GM21381 (cell line): ENCODE results near the gene TSSK2.
"Not testable (repeated sequence)": the region's sequence is repeated elsewhere in the genome, so short reads cannot be mapped to it uniquely, and the experiment has no call there.

Source experiments
- ATAC-seq: cut with Tn5 transposase; IDR thresholded peaks from one replicate; pipeline ENCODE4 v1.9.1; 2021; ENCODE audit warnings: mild to moderate bottlenecking, moderate library complexity; ENCODE audit not compliant: unreplicated experiment

Gene TSSK2

DNA sequence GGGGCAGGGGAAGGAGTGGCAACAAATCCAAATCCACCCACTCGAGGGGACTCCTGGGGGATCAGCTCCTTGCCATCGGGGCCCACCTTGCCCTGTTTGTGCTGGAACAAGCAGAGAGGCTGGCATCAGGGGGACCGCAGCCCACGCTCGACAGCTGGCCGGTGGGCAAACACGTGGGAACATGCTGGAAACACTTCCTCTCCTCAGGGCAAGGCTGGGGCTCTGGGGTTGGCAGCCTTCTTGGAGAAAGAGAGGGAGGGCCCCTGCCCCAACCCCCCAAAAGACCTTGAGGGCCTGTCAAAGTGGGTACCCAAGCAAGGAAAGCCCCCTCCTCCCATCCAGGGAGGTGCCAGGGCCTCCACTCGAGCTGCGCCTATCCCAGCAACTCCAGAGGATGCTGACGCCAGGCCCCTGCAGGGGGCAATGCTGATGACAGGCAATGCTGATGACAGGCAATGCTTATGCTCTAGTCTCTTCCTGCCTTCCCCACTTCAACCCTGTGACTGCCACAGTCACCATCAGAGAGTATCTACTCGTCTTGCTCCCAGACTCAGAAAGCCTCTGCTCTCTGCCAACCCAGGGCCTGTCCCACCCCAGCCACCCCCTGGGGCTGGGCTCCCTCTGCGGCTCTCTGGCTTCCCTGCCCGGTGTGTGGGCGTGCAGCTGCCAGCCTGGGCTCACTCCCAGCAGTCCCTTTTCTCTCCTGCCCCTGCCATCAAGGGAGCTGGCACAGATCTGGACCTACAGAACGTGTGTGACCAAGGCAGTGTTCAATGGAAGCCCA lies 7.3 kb downstream of the TSSK2 start:
- ATAC-seq = no peak

DNA sequence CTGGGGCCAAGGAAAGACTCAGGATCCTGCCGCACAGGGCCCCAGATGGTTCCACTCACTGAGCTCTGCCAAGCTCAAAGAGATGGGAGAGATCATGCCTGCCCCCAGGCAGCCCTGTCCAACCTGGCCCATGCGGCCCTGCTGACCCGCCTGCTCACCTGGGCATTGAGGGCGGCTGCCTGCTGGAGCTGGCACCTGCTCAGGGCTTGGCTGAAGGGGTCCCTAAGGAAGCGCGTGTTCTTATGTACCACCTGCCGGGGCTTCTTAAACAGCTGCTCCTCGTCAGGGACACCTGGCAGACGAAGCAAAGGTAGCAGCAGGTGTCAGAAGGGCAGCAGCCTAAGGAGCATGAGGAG lies 7.9 kb downstream of the TSSK2 start:
- no peak for ATAC-seq

DNA sequence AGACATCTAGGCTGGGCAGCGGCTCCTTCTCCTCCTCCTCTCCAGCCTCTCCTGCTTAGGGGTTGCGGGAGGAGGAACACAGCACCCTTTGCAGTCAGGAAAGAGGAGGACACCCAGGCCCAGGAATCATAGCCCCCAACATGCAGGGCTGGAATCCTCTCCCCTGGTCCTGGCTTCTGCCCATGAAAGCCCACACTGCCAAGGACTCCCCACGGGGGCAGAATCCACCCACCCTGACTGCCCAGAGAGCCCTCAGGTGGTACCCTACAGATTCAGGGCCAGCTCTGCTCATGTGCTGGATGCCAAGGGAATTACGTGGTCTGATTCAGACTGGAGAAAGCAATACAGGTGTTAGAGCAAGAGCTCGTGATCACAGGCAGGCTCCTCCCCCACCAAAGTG lies 8.9 kb downstream of the TSSK2 start:
- no peak for ATAC-seq

DNA sequence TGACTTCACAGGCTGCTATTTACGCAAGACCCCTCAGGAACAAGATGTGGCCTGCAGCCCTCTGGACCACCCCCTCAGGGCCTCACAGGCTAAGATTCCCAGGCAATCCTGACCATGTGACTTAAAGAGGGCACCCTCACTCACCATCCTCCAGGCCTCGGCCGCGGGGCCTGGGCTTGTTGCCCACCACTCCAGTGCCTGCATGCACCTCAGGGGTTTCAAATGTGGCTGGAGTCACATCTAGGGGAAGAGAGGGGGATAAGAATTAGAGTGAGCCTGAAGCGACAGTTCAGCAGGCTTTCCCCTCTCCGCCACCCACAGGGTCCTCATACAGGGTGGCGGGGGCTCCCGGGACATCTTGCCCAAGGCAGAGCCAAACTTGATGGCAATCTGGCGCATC lies 11.3 kb downstream of the TSSK2 start:
- ATAC-seq = no peak

DNA sequence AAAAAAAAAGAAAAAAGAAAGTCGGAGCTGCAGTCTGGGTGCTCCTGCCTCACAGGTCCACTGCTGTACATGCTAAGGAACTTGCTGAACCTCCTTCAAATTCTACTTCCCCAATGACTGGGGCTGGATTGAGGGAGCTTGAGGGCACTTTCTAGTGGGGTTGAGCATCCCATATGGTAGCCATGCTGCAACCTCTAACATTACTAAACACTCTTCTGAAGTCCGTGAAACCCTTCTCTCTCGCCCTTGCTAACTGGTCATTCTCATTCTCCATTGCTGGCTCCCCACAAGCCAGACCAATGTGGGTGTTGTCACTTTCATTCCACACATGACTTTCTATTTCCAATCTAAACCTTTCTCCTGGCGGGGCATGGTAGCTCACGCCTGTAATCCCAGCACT lies 12.1 kb downstream of the TSSK2 start:
- no peak for ATAC-seq

DNA sequence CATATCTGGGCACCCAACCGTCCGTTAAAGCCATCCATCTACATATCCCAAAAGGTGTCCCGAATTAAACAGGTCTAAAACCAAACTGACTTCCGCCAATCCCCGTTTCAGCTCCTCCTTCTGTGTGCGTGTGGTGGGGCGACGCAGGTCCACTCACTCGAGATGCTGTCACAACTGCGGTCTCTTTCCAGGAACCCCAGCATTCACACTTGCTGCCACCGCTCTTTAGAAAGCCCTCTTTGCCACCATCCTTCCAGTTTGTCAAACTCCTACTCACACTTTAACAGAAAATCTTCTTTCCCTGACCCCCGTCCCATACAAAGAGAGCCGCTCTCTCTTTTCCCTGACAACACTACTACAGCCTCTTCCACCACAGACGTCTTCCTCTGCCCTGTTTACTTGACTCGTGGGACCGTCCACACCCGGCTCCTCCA lies 12.9 kb downstream of the TSSK2 start:
- ATAC-seq = peak; percentile 2

DNA sequence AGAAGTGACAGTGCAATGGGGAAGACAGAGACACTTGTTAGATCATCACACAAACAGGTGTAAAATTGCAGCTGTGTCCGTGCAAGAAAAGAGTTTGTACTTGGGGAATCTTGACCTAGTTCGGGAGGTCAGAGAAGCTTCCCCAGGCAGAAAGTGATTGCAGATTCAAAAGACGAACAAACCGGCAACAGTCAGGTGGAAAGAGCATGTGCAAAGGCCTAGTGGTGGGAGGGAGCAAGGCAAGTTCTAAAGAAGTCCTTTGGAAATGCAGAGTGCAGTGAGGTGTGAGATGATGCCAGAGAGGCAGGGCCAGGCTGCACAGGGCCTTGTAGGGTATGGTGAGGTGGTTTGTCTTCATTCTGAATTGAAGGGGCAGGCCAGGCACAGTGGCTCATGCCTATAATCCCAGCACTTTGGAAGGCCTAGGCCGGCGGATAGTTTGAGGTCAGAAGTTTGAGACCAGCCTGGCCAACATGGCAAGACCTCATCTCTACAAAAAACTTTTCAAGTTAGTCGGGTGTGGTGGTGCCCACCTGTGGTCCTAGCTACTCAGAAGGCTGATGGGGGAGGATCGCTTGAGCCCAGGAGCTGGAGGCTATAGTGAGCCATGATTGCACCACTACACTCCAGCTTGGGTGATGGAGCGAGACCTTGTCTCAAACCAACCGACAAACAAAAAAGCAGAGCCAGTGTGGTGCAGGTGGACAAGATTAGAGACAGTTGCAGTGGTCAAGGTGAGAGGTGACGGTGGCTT lies 15.3 kb downstream of the TSSK2 start:
- ATAC-seq = no peak

DNA sequence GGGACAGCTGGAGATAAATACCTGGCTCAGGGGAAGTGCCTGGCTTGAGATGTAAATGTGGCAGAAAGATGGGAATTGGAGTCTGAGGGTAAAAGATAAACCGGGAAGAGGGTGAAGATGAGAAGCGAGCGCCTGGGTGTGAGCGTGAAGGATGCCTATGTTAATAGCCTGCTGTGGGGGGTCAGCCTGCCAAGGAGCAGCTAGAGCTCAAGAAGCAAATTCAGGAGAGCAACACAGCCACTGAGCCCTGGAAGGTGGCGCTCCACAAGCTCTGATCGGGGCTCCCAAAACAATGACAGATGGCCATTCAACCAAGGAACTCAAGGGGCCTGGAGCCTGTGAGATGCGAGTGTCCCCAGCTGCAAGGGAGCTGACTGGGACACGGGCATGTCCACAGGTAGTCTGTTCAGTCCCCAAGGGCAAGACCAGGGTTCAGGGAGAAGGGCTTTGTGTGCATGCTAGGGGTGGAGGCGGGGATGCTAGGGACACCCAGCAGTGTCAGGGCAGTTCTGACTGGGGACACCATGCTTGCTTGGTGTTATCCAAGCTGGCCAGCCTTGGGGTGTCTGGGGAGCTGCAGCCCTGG lies 16.2 kb downstream of the TSSK2 start:
- ATAC-seq = no peak

DNA sequence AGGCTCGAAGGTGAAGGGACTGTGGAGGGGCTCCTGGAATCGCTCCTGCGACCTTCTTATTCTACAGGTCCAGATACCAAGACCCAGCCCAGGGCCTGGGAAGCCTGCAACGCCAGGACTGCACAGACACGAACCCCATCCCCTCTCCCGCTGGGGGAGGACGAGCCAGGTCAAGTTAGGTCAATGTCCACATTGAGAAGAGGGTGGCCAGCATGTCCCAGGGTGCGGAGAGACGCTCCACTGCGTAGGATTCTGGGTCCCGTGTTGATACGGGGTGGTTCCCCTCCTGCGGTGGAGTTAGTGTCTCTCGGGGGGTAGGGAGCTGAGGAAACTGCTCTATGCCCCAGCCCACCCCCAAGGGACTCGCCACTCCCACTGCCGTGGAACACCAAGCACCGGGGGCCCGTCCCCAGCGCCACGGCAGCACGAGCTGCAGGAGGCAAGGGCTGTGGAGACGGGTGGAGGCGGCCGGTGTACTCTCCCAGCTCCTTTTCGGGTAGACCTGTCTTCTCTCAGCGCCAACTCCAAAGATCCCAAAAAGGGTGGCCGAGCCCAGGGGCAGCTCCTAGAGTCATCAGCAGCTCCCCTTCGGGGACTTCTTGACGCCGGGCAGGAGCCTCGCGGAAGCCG lies 17.4 kb downstream of the TSSK2 start:
- no peak for ATAC-seq

DNA sequence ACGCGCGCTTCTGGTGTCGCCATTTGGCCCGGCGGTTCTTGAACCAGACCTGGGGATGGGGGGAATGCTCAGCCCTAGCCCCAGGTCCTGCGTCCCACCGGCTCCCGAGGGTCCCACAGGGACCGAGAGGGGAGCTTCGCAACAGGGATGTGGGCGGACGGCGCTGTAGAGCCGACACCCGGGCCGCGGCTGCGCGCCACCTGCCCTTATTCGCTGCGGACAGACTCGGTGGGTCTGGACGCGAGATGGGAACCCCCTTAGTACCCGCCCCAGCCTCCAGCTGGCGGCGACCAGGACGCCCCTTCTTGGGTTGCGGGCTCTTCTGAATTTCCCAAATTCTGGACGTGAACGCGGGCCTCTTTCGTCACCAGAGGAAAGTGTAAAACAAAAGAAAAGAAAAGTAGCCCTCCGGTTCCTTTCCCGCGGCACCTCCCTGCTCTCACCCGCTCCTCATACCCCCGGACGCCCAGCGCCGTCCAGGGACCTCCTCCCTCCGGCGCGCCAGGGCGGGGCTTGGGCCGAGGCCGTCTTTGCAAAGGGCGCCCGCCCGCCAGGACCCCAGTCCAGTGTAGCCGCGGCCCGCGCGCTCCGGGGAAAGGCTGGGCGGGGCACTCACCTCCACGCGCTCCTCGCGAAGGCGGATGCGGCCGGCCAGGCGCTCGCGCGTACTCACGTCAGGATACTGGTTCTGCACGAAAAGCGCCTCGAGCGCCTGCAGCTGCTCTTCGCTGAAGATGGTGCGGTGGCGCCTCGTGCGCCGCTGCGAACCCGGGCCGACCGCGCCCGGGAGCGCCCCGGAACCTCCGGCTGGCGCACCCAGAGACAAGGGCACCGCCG lies 18.2 kb downstream of the TSSK2 start:
- no peak for ATAC-seq

DNA sequence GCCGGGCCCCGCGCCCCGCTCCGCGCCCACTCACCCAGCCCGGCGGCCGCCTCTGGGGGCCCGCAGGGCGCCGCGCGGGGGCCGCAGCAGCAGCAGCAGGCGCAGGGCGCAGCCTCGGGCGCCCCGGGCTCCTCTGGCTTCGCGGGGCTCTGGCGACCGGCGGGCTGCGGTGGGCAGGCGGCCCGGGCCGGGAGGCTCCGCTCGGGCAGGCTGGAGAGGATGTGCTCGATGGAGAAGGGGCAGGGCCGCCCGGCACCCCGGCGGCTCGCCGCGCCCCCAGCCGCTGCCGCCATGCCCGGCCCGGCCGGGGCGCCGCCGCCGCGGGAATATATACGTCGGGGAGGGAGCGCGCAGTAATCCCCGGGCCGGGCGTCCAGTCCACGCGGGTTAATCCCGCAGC lies 18.9 kb downstream of the TSSK2 start, which contains the start of gene GSC2:
GSC2 (minus strand) TSS at position 302 of the 400 bp plus-strand sequence; CDS start at position 293, 9 bp downstream.
- ATAC-seq = no peak

DNA sequence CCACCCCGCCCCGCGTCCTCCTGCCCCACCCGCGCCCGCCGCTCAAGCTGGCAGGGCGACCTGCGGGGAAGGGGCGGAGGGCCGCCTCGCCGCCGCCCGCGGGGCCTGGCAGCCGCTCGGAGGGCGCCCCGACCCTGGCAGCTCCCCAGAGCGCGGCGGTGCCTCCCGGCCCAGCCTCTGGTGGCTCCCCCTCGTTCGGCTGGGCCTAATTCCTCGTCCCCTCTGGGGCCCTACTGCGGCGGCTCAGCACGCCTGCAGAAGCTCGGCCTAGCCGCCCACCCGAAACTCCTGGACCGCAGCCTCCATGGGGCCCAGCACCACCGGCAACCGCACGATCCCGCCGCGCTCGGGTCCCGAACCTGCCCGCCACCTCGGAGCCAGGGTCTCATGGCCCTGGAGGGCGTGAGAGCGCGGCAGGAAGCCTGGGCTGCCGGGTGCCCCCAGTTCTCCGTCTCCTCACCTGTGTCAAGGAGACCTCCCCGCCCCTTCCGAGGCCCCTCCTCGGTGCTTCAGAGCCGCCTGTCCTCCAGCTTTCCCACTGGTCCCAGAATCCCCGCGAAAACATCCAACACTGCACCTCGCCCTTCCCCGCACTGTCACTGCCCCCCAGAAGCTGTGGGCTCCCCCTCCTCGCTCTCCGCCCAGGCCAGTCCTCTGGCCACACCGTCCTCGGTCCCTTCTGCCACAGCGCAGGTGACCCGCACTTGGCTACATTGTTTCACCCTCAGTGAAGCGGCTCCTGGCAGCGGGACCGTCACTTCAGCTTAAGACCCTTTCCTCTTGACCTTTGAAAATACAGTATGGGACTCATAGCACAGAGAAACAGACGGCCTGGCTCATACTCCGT lies 19.6 kb downstream of the TSSK2 start:
- ATAC-seq = no peak

DNA sequence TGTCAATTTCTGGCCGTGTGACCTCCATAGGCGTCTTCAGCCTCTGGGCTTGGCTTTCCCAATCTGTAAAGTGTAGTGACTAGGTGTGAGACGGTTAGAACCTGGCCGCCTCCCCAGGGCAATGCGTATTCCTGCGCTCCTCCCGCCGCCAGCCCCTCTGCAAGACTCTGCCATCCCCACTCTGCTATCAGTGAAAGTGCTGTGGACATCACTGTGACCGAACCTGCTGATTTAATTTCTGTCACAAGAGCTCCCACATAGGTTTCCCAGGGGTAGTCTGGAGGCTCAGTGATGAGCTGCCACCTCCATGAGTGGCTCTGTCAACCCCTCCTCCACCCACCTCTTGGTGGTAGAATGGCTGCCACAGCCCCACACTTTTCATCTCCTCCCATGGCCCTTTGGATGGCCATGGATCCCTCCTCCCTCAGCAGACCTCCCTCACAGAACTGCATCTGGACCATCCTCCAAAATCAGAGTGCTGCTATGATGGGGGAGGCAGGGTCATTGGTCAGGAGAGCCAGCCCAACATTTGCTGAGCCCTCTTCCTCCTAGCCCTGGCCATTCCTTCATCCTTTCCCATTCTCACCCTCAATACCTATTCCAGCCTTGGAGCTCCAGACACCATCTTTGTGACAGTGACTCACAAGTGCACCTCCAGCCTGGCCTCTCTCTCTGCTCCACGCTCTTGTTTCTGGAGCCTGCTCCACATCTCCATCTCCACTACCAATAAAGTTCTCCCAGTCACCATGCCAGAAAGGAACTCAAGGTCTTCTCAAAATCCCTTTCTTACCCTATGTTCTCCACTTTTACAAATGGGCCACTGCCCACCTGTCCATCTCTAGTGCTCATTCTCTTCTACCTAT lies 20.5 kb downstream of the TSSK2 start:
- ATAC-seq = no peak

DNA sequence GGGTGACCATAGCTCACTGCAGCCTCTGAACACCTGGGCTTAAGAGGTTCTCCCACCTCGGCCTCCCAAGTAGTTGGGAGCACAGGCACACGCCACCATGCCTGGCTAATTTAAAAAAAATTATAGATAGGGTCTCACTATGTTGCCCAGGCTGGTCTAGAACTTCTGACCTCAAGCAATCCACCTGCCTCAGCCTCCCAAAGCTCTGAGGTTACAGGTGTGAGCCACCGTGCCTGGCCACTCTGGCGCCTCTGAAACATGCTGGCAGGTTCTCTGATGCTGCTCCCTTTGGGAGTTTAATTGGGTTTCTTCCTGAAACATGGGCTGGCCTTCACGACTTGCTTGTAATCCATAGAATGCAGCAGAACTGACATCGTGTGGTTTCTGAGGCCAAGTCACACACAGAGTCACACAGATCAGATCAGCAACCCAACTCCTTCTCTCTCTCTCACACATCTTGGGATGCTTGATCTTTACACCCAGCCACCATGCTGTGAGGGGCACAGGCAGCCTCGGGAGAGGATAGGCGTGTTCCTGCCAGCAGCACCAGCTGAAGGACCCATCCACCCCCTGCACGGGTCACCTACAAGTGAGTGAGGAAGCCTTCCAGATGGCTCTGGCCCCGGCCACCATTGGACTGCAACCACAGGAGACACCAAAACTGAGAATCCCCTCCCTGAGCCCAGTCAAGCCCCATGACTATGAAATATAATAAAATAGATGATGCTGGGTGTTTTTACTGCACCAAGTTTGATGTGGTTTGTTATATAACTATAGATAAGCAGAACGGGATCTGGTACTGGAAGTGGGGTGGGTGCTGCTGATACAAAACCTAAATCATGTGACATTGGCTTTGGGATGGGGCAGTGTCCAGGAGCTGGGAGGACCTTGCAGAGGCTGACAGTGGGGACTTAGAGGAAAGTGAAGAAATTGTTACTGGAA lies 22.1 kb downstream of the TSSK2 start:
- no peak for ATAC-seq

DNA sequence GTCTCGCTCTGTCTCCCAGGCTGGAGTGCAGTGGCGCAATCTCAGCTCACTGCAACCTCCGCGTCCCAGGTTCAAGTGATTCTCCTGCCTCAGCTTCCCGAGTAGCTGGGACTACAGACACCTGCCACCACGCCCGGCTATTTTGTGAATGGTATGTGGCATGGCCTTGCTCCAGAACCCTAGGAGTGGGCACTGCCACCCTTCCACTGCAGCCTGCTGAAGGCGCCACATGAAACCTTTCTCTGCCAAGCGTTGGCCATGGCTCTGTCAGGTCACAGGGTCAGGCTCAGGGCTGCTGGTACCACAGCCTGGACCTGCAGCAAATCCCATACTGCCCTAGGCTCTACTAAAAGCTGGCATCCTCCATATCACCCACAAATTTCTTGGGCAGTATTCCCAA lies 25.0 kb downstream of the TSSK2 start:
- not testable (repeated sequence) for ATAC-seq

DNA sequence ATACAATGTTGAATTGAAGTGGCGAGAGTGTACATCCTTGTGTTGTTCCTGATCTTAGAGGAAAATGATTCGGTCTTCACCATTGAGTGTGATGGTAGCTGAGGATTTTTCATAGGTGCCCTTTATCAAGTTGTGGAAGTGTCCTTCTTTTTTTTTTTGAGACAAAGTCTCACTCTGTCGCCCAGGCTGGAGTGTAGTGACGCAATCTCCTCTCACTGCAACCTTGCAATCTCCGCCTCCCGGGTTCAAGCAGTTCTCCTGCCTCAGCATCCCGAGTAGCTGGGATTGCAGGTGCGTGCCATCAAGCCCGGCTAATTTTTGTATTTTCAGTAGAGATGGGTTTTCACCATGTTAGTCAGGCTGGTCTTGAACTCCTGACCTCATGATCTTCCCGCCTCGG lies 27.5 kb downstream of the TSSK2 start:
- not testable (repeated sequence) for ATAC-seq

DNA sequence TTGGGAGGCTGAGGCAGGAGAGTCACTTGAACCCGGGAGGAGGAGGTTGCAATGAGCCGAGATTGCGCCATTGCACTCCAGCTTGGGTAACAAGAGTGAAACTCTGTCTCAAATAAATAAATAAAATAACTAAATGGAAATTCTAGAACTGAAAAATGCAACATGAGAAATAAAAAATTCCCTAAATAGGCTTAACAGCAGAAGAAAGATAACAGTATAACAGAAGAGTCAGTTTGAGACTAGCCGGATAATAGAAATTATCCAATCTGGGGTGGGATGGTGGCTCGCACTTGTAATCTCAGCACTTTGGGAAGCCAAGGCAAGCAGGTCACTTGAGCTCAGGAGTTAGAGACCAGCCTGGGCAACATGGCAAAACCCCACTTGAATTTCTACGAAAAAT lies 33.3 kb downstream of the TSSK2 start:
- no peak for ATAC-seq

DNA sequence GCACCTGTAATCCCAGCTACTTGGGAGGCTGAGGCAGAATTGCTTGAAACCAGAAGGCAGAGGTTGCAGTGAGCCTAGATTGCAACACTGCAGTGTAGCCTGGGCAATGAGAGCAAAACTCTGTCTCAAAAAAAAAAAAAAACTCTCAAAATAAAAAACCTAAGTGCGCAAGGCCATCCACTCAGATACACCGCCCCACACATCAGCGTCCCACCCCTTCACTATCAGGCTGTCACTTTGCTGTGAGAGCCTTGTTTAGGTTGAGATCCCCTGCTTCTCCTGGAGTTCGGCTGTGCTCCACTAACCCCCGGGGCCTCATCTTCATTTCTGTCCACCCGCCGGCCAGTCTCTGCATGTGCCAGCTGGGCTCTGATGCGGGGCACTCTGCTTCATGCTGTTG lies 35.3 kb downstream of the TSSK2 start:
- ATAC-seq = no peak
